ENCODE results near the gene RHPN2. TPM values are rescaled to one million over a fixed set of nuclear protein-coding genes. Genes with fewer than 3 reads are reported as not detected.

The RHPN2 gene
- total and polyA plus RNA-seq, 2 of the 13 experiments (the other 11 are each of a cell fraction or from before 2014, with no cell fraction given), result 20.3 to 48.0 TPM

DNA sequence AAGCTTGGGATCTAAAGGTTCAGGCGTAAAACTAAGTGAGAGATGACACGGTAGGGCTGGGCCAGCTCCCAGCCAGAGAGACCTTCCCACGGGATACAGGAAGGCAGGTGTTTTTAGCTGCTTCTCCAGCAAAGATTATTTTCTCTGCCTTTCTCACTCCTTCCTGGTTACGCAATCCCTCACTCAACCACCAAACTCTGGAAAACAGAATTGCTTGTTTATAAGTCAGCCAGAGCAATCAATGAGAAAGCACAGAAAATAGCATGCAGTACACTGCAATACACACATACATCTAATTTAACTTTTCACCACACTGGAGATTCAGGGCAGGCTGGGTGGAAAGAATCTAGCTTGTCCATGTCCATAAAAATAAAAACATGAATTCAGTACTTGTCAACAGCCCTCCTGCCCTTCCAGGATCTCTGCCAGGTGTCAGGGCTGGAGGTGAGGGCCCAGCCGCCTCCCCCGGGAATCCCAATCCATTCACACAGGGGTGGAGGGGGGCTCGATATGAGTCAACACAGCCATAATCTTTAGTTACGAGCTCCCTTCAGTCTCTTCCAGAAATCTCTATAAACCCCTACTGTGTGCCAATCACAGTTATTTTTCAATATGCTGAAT is 12.2 kb downstream of the RHPN2 start (continued):
- TF ChIP-seq, protein P1, sequence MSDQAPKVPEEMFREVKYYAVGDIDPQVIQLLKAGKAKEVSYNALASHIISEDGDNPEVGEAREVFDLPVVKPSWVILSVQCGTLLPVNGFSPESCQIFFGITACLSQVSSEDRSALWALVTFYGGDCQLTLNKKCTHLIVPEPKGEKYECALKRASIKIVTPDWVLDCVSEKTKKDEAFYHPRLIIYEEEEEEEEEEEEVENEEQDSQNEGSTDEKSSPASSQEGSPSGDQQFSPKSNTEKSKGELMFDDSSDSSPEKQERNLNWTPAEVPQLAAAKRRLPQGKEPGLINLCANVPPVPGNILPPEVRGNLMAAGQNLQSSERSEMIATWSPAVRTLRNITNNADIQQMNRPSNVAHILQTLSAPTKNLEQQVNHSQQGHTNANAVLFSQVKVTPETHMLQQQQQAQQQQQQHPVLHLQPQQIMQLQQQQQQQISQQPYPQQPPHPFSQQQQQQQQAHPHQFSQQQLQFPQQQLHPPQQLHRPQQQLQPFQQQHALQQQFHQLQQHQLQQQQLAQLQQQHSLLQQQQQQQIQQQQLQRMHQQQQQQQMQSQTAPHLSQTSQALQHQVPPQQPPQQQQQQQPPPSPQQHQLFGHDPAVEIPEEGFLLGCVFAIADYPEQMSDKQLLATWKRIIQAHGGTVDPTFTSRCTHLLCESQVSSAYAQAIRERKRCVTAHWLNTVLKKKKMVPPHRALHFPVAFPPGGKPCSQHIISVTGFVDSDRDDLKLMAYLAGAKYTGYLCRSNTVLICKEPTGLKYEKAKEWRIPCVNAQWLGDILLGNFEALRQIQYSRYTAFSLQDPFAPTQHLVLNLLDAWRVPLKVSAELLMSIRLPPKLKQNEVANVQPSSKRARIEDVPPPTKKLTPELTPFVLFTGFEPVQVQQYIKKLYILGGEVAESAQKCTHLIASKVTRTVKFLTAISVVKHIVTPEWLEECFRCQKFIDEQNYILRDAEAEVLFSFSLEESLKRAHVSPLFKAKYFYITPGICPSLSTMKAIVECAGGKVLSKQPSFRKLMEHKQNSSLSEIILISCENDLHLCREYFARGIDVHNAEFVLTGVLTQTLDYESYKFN (CRISPR knock-in tag; conservative IDR thresholded peaks at IDR 0.05), result peak; percentile 68
- peak; percentile 62 for TF ChIP-seq SALL1 (CRISPR knock-in tag; IDR thresholded peaks at IDR 0.05)
- TF ChIP-seq ZNF34 (CRISPR knock-in tag; IDR thresholded peaks at IDR 0.05; ENCODE audit: borderline replicate concordance), result no peak
- TF ChIP-seq NCOA2 (CRISPR knock-in tag; IDR thresholded peaks at IDR 0.05), result peak; percentile 24; the same call in 1 of the 2 replicates
- peak; percentile 24; the same call in 1 of the 2 replicates for TF ChIP-seq POGZ (CRISPR knock-in tag; IDR thresholded peaks at IDR 0.05)
- peak; percentile 71; the same call in 1 of the 2 replicates for TF ChIP-seq SMAD3 (CRISPR knock-in tag; IDR thresholded peaks at IDR 0.05)
- TF ChIP-seq ZNF343 (CRISPR knock-in tag; IDR thresholded peaks at IDR 0.05), result no peak
- TF ChIP-seq CEBPG (CRISPR knock-in tag; IDR thresholded peaks at IDR 0.05), result peak; percentile 99
- TF ChIP-seq ZMYM3 (CRISPR knock-in tag; IDR thresholded peaks at IDR 0.05), result 0 out of 2 replicates have a peak, but pooled peaks have one; percentile 24
- TF ChIP-seq PCBP2 (optimal IDR thresholded peaks at IDR 0.05; ENCODE audit: low read depth, low read length, poor library complexity, severe bottlenecking), result no peak
- TF ChIP-seq ZNF792 (CRISPR knock-in tag; IDR thresholded peaks at IDR 0.05), result 0 out of 2 replicates have a peak, but pooled peaks have one; percentile 30
- TF ChIP-seq RFX1 (IDR thresholded peaks at IDR 0.05), result no peak
- no peak for TF ChIP-seq ZNF558 (CRISPR knock-in tag; IDR thresholded peaks at IDR 0.05; ENCODE audit: borderline replicate concordance)
- TF ChIP-seq FOXO1 (CRISPR knock-in tag; IDR thresholded peaks at IDR 0.05), result peak; percentile 83; the same call in 1 of the 2 replicates
- peak; percentile 34; the same call in 1 of the 2 replicates for TF ChIP-seq MIER3 (CRISPR knock-in tag; IDR thresholded peaks at IDR 0.05; ENCODE audit: borderline replicate concordance)
- no peak for TF ChIP-seq ZSCAN12 (CRISPR knock-in tag; IDR thresholded peaks at IDR 0.05)
- TF ChIP-seq, protein P2, sequence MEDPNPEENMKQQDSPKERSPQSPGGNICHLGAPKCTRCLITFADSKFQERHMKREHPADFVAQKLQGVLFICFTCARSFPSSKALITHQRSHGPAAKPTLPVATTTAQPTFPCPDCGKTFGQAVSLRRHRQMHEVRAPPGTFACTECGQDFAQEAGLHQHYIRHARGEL (CRISPR knock-in tag; IDR thresholded peaks at IDR 0.05), result no peak
- TF ChIP-seq KLF11 (CRISPR knock-in tag; IDR thresholded peaks at IDR 0.05), result no peak
- peak; percentile 70; the same call in 1 of the 2 replicates for TF ChIP-seq ZNF878 (CRISPR knock-in tag; IDR thresholded peaks at IDR 0.05)
- TF ChIP-seq ELF1 (CRISPR knock-in tag; IDR thresholded peaks at IDR 0.05), result peak; percentile 80
- TF ChIP-seq FOXA3 (CRISPR knock-in tag; IDR thresholded peaks at IDR 0.05), result peak; percentile 69; the same call in 1 of the 2 replicates
- TF ChIP-seq ZNF569 (CRISPR knock-in tag; IDR thresholded peaks at IDR 0.05; ENCODE audit: borderline replicate concordance), result no peak
- TF ChIP-seq ZNF484 (CRISPR knock-in tag; IDR thresholded peaks at IDR 0.05; ENCODE audit: borderline replicate concordance, low read depth), result no peak
- TF ChIP-seq, protein P3, sequence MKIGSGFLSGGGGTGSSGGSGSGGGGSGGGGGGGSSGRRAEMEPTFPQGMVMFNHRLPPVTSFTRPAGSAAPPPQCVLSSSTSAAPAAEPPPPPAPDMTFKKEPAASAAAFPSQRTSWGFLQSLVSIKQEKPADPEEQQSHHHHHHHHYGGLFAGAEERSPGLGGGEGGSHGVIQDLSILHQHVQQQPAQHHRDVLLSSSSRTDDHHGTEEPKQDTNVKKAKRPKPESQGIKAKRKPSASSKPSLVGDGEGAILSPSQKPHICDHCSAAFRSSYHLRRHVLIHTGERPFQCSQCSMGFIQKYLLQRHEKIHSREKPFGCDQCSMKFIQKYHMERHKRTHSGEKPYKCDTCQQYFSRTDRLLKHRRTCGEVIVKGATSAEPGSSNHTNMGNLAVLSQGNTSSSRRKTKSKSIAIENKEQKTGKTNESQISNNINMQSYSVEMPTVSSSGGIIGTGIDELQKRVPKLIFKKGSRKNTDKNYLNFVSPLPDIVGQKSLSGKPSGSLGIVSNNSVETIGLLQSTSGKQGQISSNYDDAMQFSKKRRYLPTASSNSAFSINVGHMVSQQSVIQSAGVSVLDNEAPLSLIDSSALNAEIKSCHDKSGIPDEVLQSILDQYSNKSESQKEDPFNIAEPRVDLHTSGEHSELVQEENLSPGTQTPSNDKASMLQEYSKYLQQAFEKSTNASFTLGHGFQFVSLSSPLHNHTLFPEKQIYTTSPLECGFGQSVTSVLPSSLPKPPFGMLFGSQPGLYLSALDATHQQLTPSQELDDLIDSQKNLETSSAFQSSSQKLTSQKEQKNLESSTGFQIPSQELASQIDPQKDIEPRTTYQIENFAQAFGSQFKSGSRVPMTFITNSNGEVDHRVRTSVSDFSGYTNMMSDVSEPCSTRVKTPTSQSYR (CRISPR knock-in tag; IDR thresholded peaks at IDR 0.05; ENCODE audit: borderline replicate concordance), result 0 out of 2 replicates have a peak, but pooled peaks have one; percentile 11
- no peak for TF ChIP-seq SOX13 (IDR thresholded peaks at IDR 0.05)
- TF ChIP-seq SOX13 (CRISPR knock-in tag; conservative IDR thresholded peaks at IDR 0.05 in 1 of 2, IDR thresholded peaks at IDR 0.05 in 1 of 2), result peak in 1 of 2 experiments; percentile 63; a peak in 2 of 4 replicates
- peak; percentile 44; the same call in 1 of the 2 replicates for TF ChIP-seq MIXL1 (CRISPR knock-in tag; IDR thresholded peaks at IDR 0.05)

Data from HepG2 (cell line).